ENCODE results near the gene PPIH.
A peak's percentile ranks its signal among the peaks of the same experiment; 100 is the strongest.

Gene PPIH

DNA sequence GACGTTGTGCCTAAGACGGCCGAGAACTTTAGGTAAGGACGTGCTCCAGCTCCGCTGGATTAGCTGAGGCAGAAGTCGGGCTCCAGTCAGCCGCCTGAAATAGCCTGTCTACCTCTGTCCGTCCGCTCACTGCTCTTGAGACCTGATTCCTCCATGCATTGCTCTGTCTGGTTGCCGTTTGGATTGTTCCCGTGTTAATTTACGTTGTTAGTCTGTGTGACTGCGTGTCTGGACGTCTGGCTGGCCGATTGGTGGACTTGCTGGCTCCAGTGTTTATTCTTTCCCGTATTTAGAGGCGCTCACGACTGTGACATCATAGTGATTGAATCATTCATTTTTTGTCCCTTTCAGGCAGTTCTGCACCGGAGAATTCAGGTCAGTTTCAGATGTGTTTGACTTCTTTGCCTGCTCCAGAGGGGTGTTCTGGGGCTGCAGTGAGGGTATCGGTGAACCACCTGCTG, 684 bp downstream of the PPIH start:
- H3K14ac ChIP-seq (ENCODE audit: low read length): peak overlapping the region; percentile 36
- no peaks in the 10 kb centered on the region for H3K9me3 ChIP-seq (ENCODE audit: insufficient read depth, low read depth, low read length)
- H2AFZ ChIP-seq (ENCODE audit: insufficient read depth, low read length, poor library complexity): peak overlapping the region; percentile 20
- H4K8ac ChIP-seq (ENCODE audit: low read depth, low read length): peak overlapping the region; percentile 65
- no peak overlapping the region for H2AK5ac ChIP-seq (ENCODE audit: low read length)
- no peak overlapping the region for H3K23ac ChIP-seq (ENCODE audit: low read length)
- peak overlapping the region; percentile 85 for H3K4me3 ChIP-seq (ENCODE audit: low read depth, low read length)
- peak overlapping the region; percentile 83 for H3K9ac ChIP-seq (ENCODE audit: low read length)
- peak overlapping the region; percentile 92 for H3K4me2 ChIP-seq (ENCODE audit: low read length)
- H2BK12ac ChIP-seq (ENCODE audit: low read length): no peak overlapping the region
- no peak overlapping the region for H2BK120ac ChIP-seq (ENCODE audit: insufficient read depth, low read length, poor library complexity)
- peak in 1 of 2 donors; percentile 18 for DNase-seq
- peak overlapping the region; percentile 36 for H4K91ac ChIP-seq (ENCODE audit: low read depth, low read length)
- no CpG with 5 or more reads among the region's 20 CpGs for WGBS (ENCODE audit: extremely low coverage, insufficient coverage, insufficient read length)
- H3K27ac ChIP-seq (ENCODE audit: low read depth, low read length): no peak overlapping the region
- H3K4ac ChIP-seq (ENCODE audit: low read depth, low read length): peak overlapping the region; percentile 24
- H3K79me1 ChIP-seq (ENCODE audit: low read length): peaks cover 7% of the 10 kb centered on the region
- peaks cover 4% of the 10 kb centered on the region for H3K79me2 ChIP-seq (ENCODE audit: control insufficient read depth, insufficient read depth, low read length, poor library complexity)
- H3K27me3 ChIP-seq (ENCODE audit: insufficient read depth, low read length): no peaks in the 10 kb centered on the region
- H3K4me1 ChIP-seq (ENCODE audit: control insufficient read depth in 1 of 2, insufficient read depth in 2 of 2, low read length in 2 of 2): peaks cover 4 to 8% of the 10 kb centered on the region in 2 experiments
- no peak overlapping the region for H2BK5ac ChIP-seq (ENCODE audit: low read depth, low read length, poor library complexity)
- H4K12ac ChIP-seq (ENCODE audit: low read depth, low read length): peak overlapping the region; percentile 60
- peak overlapping the region; percentile 37 for H3K18ac ChIP-seq (ENCODE audit: low read length)
- no peaks in the 10 kb centered on the region for H3K36me3 ChIP-seq (ENCODE audit: control insufficient read depth in 1 of 2, insufficient read depth in 2 of 2, low read length in 2 of 2)

DNA sequence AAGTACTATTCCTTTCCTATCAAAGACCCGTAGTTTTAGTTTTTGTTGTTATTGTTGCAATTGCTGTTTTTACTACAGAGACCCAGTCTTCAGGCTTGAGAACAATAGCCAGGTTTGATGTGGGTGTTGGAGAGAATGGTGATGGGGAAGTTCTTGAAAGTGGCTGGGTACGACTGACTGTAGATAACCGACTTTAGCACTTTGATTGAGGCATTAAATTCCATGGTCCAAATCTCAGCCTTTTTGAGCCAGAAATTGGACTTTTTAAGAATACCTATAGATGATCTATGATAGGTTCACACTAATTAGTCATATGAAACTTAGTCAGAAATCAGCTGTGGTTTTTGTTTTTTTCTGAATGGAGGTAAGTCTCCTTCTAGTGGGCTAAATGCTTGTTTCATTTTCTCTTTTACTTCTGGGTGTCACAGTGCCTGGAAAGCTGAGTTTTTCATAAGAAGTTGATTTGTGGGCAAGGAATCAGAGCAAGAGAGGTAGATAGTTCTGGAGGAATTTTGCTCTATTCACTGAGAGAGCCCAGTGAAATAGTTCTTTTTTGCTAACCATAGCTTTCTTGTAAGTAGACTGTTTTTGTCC, 2.8 kb downstream of the PPIH start:
- no CpG with 5 or more reads among the region's 3 CpGs for WGBS (ENCODE audit: extremely low coverage, insufficient coverage, insufficient read length)
- no peak overlapping the region for H2BK120ac ChIP-seq (ENCODE audit: insufficient read depth, low read length, poor library complexity)

DNA sequence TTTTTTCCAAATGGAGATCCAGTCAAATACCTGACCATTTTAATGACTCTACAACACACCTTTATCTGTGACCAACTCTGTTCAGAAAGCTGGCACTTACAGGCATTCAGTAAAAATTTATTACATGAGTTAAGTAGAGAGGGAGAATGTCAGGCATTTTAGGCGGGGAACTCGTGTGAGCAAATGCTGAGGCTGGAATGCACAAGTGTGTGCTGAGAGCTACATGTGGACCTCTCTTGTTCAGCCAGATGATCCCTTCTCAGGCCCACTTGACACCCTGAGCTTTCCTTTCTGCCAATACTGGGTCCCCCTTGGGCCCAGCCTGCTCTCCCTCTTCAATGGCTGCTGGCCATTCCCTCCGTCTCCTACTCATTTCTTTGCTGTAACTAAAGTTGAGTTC, 11.7 kb downstream of the PPIH start:
- H2AFZ ChIP-seq (ENCODE audit: insufficient read depth, low read length, poor library complexity): no peak overlapping the region
- no peaks in the 10 kb centered on the region for H3K79me2 ChIP-seq (ENCODE audit: control insufficient read depth, insufficient read depth, low read length, poor library complexity)
- no peak overlapping the region for H3K4ac ChIP-seq (ENCODE audit: low read depth, low read length)
- no peak overlapping the region for H3K18ac ChIP-seq (ENCODE audit: low read length)
- H2BK5ac ChIP-seq (ENCODE audit: low read depth, low read length, poor library complexity): no peak overlapping the region
- H3K4me1 ChIP-seq (ENCODE audit: control insufficient read depth in 1 of 2, insufficient read depth in 2 of 2, low read length in 2 of 2): peaks cover 2% of the 10 kb centered on the region in 2 experiments
- peak in 1 of 2 donors; percentile 59 for DNase-seq
- no peak overlapping the region for H2BK12ac ChIP-seq (ENCODE audit: low read length)
- H3K4me3 ChIP-seq (ENCODE audit: low read depth, low read length): no peak overlapping the region
- H4K12ac ChIP-seq (ENCODE audit: low read depth, low read length): no peak overlapping the region
- no peaks in the 10 kb centered on the region for H3K27me3 ChIP-seq (ENCODE audit: insufficient read depth, low read length)
- no peak overlapping the region for H4K91ac ChIP-seq (ENCODE audit: low read depth, low read length)
- peaks cover 17 to 33% of the 10 kb centered on the region in 2 experiments for H3K36me3 ChIP-seq (ENCODE audit: control insufficient read depth in 1 of 2, insufficient read depth in 2 of 2, low read length in 2 of 2)
- no peak overlapping the region for H3K23ac ChIP-seq (ENCODE audit: low read length)
- no peak overlapping the region for H4K8ac ChIP-seq (ENCODE audit: low read depth, low read length)
- no peaks in the 10 kb centered on the region for H3K9me3 ChIP-seq (ENCODE audit: insufficient read depth, low read depth, low read length)
- H3K14ac ChIP-seq (ENCODE audit: low read length): no peak overlapping the region
- no peak overlapping the region for H2AK5ac ChIP-seq (ENCODE audit: low read length)
- H3K4me2 ChIP-seq (ENCODE audit: low read length): no peak overlapping the region
- H3K79me1 ChIP-seq (ENCODE audit: low read length): no peaks in the 10 kb centered on the region
- no peak overlapping the region for H3K27ac ChIP-seq (ENCODE audit: low read depth, low read length)
- WGBS (ENCODE audit: extremely low coverage, insufficient coverage, insufficient read length): no CpG with 5 or more reads among the region's 3 CpGs
- no peak overlapping the region for H2BK120ac ChIP-seq (ENCODE audit: insufficient read depth, low read length, poor library complexity)
- H3K9ac ChIP-seq (ENCODE audit: low read length): no peak overlapping the region

More for the DNA sequence above, 2.8 kb downstream of the PPIH start:
- Histone ChIP-seq H3K79me2 (ENCODE audit: control insufficient read depth, insufficient read depth, low read length, poor library complexity) (peaks cover 4% of the 10 kb centered on the region), H3K9ac (ENCODE audit: low read length) (no peak overlapping the region), H3K14ac (ENCODE audit: low read length) (no peak overlapping the region), H2AFZ (ENCODE audit: insufficient read depth, low read length, poor library complexity) (no peak overlapping the region), H3K4ac (ENCODE audit: low read depth, low read length) (no peak overlapping the region), H3K27me3 (ENCODE audit: insufficient read depth, low read length) (no peaks in the 10 kb centered on the region), H2BK12ac (ENCODE audit: low read length) (no peak overlapping the region), H3K4me2 (ENCODE audit: low read length) (no peak overlapping the region), H3K36me3 (ENCODE audit: control insufficient read depth in 1 of 2, insufficient read depth in 2 of 2, low read length in 2 of 2) (peaks cover 9 to 17% of the 10 kb centered on the region in 2 experiments), H3K18ac (ENCODE audit: low read length) (no peak overlapping the region), H3K4me1 (ENCODE audit: control insufficient read depth in 1 of 2, insufficient read depth in 2 of 2, low read length in 2 of 2) (peaks cover 4 to 8% of the 10 kb centered on the region in 2 experiments), H2AK5ac (ENCODE audit: low read length) (no peak overlapping the region), H3K4me3 (ENCODE audit: low read depth, low read length) (no peak overlapping the region), H4K8ac (ENCODE audit: low read depth, low read length) (no peak overlapping the region), H2BK5ac (ENCODE audit: low read depth, low read length, poor library complexity) (no peak overlapping the region), H4K91ac (ENCODE audit: low read depth, low read length) (no peak overlapping the region), H3K27ac (ENCODE audit: low read depth, low read length) (no peak overlapping the region), H3K79me1 (ENCODE audit: low read length) (peaks cover 7% of the 10 kb centered on the region), H4K12ac (ENCODE audit: low read depth, low read length) (no peak overlapping the region), H3K9me3 (ENCODE audit: insufficient read depth, low read depth, low read length) (no peaks in the 10 kb centered on the region), H3K23ac (ENCODE audit: low read length) (no peak overlapping the region)
- DNase-seq: no peak

DNA sequence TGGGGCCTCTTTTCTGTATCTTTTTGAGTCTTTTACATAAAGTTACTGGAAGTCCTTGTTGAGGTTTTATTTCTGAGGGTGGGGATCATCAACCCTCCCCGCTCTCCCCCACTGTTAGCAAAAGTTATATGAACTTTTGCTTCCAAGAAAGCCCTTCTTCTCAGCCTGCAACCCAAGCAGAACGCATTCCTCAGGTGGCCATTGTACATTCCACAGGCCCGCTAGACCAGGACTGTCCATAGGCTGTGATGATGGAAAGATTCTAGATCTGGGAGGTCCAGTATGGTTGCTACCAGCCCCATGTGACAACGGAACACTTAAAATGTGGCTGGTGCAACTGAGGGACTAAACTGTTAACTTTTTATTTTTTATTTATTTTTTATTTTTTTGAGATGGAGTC, 12.2 kb downstream of the PPIH start:
- Histone ChIP-seq H3K4me3 (ENCODE audit: low read depth, low read length) (no peak overlapping the region), H3K23ac (ENCODE audit: low read length) (no peak overlapping the region), H3K4ac (ENCODE audit: low read depth, low read length) (no peak overlapping the region), H3K14ac (ENCODE audit: low read length) (no peak overlapping the region), H2BK5ac (ENCODE audit: low read depth, low read length, poor library complexity) (no peak overlapping the region), H3K79me1 (ENCODE audit: low read length) (no peaks in the 10 kb centered on the region), H2AFZ (ENCODE audit: insufficient read depth, low read length, poor library complexity) (no peak overlapping the region), H3K9ac (ENCODE audit: low read length) (no peak overlapping the region), H2BK120ac (ENCODE audit: insufficient read depth, low read length, poor library complexity) (no peak overlapping the region), H2AK5ac (ENCODE audit: low read length) (no peak overlapping the region), H2BK12ac (ENCODE audit: low read length) (no peak overlapping the region), H4K8ac (ENCODE audit: low read depth, low read length) (no peak overlapping the region), H3K79me2 (ENCODE audit: control insufficient read depth, insufficient read depth, low read length, poor library complexity) (no peaks in the 10 kb centered on the region), H4K91ac (ENCODE audit: low read depth, low read length) (no peak overlapping the region), H3K27me3 (ENCODE audit: insufficient read depth, low read length) (no peaks in the 10 kb centered on the region), H3K9me3 (ENCODE audit: insufficient read depth, low read depth, low read length) (no peaks in the 10 kb centered on the region), H3K18ac (ENCODE audit: low read length) (no peak overlapping the region), H3K36me3 (ENCODE audit: control insufficient read depth in 1 of 2, insufficient read depth in 2 of 2, low read length in 2 of 2) (peaks cover 14 to 33% of the 10 kb centered on the region in 2 experiments), H3K4me1 (ENCODE audit: control insufficient read depth in 1 of 2, insufficient read depth in 2 of 2, low read length in 2 of 2) (peaks cover 2% of the 10 kb centered on the region in 2 experiments), H4K12ac (ENCODE audit: low read depth, low read length) (no peak overlapping the region), H3K4me2 (ENCODE audit: low read length) (no peak overlapping the region), H3K27ac (ENCODE audit: low read depth, low read length) (no peak overlapping the region)
- DNase-seq: no peak
- no CpG with 5 or more reads among the region's 4 CpGs for WGBS (ENCODE audit: extremely low coverage, insufficient coverage, insufficient read length)

All from trophoblast cell (in vitro differentiated cells and primary cell).